Stimulated activated CD4-positive, alpha-beta T cell treated with anti-CD3 and anti-CD28 coated beads, Interleukin-15, amount 100 ng/mL, for 24 hours (primary cell): ENCODE results near the gene VAMP5.
"Not testable (repeated sequence)": the region's sequence is repeated elsewhere in the genome, so short reads cannot be mapped to it uniquely, and the experiment has no call there.

Experiments
- DNase-seq: peaks from one replicate; pipeline ENCODE4 v3.0.0-alpha.2; 2020

The VAMP5 gene

GRCh38 chr2:85602476-85603234 is 18.4 kb downstream of the VAMP5 start, which contains the start of gene TMEM150A:
TMEM150A (minus strand) TSS chr2:85602698; CDS start chr2:85601948, 750 bp downstream.
- peak; percentile 93 for DNase-seq

GRCh38 chr2:85604133-85604444 is 19.9 kb downstream of the VAMP5 start:
- DNase-seq: not testable (repeated sequence)

- no peak for DNase-seq
Observed at GRCh38 chr2:85604568-85605339, 20.5 kb downstream of the VAMP5 start.

DNA sequence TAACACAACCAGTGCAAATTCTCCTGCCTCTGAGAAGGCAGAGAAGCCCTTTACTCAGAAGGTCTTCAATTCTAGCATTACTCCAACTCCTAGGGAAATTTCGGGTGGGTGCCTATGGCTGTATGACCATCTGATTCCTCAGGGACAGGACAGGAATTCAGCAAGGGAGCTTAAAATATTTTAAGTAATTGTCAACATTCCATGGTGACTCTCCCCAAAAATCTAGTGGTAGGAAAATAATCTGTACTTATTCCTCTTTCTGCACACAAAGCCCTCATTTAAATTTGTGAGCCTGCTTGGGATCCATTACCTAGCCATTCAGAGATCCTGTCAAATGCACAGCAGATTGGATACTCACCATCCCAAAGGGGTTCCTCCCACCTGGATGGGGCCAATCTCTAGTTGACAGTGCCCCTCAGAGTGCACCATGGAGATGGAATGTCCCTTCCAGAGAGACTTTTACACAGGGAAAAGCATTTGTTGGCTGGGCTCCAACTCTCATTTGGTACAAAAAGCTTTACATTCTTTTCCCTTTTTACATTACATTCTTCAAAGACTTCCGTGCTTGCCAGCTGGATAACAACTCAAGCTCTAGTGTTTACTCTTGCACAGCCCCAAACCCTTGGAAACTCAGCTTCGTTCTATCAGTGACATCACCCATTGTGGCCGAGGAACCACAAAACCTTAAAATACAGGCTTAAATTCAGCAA is 21.3 kb downstream of the VAMP5 start:
- DNase-seq: no peak

GRCh38 chr2:85606116-85606455 is 21.9 kb downstream of the VAMP5 start:
- DNase-seq: no peak

- DNase-seq: no peak
Observed at GRCh38 chr2:85607268-85608215, 23.3 kb downstream of the VAMP5 start.

DNA sequence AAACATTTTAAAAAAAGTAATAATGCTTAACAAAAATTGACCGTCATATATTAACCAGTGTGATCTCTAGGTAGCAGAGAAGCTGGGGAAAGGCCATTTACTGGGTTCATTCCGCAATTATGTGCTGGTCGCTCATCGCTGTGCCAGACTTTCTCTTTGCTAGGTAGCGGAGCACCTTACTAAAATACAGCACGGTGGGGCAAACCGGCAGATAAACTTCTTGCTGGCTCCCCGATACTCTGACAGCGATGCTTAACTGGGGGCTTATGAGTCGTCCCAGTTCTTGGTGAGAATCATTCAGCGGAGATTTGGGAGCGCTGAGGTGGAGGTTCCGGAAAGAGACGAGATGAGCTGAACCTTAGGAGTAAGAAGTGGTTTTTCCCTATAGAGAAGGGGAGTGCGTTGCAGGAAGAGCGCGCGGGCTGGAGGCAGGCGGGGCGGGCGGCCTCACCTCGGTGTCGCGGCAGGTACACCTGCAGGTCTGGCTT is 27.0 kb downstream of the VAMP5 start:
- peak; percentile 13 for DNase-seq

DNA sequence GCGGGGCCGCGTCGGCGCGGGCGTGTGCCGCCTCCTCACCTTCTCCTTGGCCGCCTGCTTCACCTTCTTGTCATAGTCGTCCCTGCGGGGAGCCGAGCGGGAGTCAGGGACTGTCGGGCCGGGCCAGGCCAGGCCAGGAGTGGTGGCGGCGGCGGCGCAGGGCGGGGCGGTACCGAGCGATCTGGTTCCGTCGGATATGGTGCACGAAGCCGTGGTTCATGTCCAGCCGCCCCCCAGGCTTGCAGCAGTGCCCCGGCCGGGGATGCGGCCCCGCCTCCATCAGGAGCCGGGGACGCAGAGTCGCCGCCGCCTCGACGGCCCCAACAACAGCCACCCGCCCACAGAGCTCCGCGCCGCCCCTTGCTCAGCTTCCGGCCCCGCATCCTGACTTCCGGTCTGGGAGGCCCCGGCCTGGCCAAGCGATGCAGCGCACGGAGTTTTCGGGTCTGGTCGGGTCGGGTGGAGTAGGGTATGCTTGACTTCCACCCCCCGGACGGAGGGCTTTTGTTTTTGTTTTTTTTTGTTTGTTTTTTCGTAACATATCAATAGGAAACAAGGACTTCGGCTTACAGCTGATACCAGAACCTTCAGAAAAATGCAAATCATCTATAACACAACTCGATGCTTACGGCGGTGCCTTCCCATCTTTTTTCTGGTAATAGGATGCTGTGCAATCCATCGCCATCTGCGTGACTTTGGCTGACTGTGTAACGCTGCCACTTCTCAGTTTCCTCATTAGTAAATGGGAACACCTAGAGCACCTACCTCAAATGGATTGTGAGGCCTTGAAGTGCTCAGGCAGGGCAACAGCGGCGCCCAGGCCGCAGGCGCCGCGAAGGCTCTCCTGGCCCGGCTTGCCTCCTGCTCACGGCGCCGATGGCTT is 27.7 kb downstream of the VAMP5 start, which contains the start of gene C2orf68:
Gene C2orf68 (minus strand): TSS at position 362 of the 883 bp plus-strand sequence. CDS start 82 bp downstream, at position 280.
- peak; percentile 94 for DNase-seq

- DNase-seq: no peak
Observed at GRCh38 chr2:85613717-85614515, 29.7 kb downstream of the VAMP5 start.

DNA sequence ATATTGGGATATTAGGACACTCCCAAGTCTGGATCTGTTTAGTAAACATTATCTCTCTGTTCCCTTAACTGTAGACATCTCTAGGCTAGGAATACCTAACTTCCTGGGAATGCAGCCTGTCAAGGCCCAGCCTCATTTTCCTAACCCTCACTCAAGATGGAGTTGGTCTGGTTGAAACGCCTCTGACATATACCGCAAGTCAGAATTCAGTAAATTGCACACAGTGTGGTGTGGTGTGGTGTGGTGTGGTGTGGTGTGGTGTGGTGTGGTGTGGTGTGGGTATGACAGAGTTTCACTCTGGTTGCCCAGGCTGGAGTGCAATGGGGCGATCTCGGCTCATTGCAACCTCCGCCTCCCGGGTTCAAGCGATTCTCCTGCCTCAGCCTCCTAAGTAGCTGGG is 30.5 kb downstream of the VAMP5 start:
- DNase-seq: not testable (repeated sequence)

- no peak for DNase-seq
Observed at GRCh38 chr2:85615413-85615728, 31.1 kb downstream of the VAMP5 start.

DNA sequence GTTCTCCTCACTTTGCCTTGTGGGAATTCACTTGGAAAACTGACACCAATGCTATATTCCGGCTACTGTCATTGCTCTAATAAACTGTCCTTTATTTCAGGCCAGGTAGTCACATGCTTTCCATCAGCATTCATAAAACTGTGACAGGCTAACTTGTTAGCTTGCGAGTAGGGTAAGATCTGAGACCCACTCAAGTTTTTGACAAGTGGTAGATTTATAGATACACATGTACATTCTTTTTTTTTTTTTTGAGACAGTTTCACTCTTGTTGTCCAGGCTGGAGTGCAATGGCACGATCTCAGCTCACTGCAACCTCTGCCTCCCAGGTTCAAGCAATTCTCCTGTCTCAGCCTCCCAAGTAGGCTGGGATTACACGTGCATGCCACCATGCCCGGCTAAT is 33.5 kb downstream of the VAMP5 start:
- not testable (repeated sequence) for DNase-seq

DNA sequence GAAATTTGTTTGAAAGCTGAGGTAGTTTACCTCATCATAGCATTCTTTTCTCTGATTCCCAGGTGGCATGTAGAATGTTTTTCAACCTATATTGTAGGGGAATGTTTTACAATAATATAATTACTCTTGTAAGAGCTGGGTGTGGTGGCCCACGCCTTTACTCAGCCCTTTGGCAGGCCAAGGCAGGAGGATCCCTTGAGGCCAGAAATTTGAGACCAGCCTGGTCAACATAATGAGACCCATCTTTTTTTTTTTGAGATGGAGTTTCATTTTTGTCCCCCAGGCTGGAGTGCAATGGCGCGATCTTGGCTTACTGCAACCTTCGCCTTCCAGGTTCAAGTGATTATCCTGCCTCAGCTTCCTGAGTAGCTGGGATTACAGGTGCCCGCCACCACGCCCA is 35.4 kb downstream of the VAMP5 start:
- no peak for DNase-seq

GRCh38 chr2:85621338-85621737 is 37.1 kb downstream of the VAMP5 start:
- no peak for DNase-seq

GRCh38 chr2:85623991-85624390 is 39.8 kb downstream of the VAMP5 start:
- no peak for DNase-seq

DNA sequence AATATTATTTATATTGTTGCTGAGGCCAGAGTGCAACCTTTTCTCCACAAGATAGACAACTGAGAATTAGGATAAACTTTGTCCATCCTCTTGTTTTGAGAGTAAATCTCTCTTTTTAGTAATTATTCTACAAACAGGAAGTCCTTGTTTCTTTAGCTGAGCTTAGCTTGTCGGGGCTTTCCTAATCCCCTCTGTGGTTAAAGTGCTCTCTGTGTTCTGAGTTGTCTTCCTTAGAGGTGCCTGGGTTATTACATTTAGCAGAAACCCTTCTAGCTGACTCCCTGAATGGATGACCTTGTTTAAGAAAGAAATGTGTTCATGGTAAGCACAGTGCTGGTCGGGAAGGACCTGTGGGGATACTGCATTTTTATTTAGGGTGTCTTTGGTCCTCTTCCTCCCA is 44.4 kb downstream of the VAMP5 start:
- no peak for DNase-seq

DNA sequence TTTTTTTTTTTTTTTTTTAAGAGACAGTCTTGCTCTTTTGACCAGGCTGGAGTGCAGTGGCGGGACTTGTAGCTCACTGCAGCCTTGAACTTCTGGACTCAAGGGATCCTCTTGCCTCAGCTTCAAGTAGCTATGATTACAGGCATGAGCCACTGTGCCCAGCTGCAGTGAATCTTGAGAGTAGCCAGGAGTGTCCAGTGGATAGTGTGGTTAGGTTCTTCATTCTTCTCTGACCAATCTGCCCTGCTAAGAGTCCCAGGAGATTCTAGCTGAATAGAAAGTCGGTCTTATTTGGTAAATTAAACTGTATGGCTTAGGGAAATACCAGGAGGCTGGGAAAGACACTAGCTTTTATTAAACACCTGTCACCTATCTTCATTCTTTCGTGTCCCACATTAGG is 47.1 kb downstream of the VAMP5 start:
- DNase-seq: no peak

DNA sequence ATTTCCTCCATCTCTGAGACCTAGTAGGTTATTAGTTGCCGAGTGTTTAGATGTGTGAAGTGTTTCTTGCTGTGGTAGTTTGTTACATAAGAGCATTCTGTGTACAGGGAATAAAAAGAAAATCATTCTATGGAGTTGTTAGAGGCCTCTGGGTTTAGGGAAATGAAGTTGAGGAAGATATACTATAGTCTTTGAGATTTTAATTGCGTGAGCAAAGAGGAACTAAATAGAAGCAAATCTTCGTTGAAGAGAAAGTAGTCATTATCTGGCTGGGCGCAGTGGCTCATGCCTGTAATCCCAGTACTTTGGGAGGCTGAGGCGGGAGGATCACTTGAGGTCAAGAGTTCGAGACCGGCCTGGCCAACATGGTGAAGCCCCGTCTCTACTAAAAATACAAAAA is 50.8 kb downstream of the VAMP5 start:
- DNase-seq: no peak

DNA sequence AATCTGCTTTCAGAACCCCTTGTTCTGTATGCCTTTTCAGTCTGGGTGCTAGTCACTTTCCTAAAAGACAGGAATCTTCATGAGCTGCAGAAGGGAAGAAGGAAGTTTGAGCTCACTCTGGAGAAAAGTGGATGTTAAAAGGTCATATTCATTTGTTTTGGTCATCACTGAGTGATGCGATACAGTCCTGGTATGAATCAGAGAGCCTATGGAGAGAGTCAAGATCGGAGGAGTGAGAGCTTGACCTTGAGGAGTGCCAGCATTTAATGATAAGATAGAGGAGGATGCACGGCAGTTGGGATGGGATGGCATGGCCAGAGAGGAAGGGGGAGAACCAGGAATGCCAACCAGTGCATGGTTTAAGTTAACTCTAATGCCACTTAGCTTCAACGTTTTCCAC is 51.4 kb downstream of the VAMP5 start:
- no peak for DNase-seq

- peak; percentile 21 for DNase-seq
Observed at GRCh38 chr2:85642725-85643124, 58.5 kb downstream of the VAMP5 start.
